GM20431 (cell line): ENCODE data around the gene FMO1.
"Not testable (repeated sequence)": the region's sequence is repeated elsewhere in the genome, so short reads cannot be mapped to it uniquely, and the experiment has no call there.

ENCODE experiments used
- in situ Hi-C: fragments of 300-500 bp; cut with MseI, MboI; formaldehyde crosslinking; loops from one replicate; pipeline ENCODE4 v1.15.0; 2020; ENCODE audit warnings: low sequenced_read_pairs; ENCODE audit not compliant: unreplicated experiment

FMO1 gene

GRCh38 chr1:171248302-171248701 is at the start of gene FMO1:
TSS of gene FMO1 (plus strand) at chr1:171248494. CDS start at chr1:171258088, 9,594 bp downstream.
- in situ Hi-C loops: no loop called here

- in situ Hi-C loops: no loop called here
Observed at GRCh38 chr1:171204296-171204695, 44.0 kb upstream of the FMO1 start.

GRCh38 chr1:171206204-171206977 is 41.9 kb upstream of the FMO1 start:
- in situ Hi-C loops: no loop called here

- in situ Hi-C loops: no loop called here
Observed at GRCh38 chr1:171206978-171207355, 41.3 kb upstream of the FMO1 start.

- in situ Hi-C loops: no loop called here
Observed at GRCh38 chr1:171207377-171207776, 40.9 kb upstream of the FMO1 start.

- in situ Hi-C loops: no loop called here
Observed at GRCh38 chr1:171210355-171210754, 37.9 kb upstream of the FMO1 start.

- in situ Hi-C loops: no loop called here
Observed at GRCh38 chr1:171212607-171213351, 35.5 kb upstream of the FMO1 start.

- in situ Hi-C loops: no loop called here
Observed at GRCh38 chr1:171213559-171214454, 34.5 kb upstream of the FMO1 start.

- in situ Hi-C loops: no loop called here
Observed at GRCh38 chr1:171217658-171218443, 30.4 kb upstream of the FMO1 start.

GRCh38 chr1:171218661-171219060 is 29.6 kb upstream of the FMO1 start:
- in situ Hi-C loops: no loop called here

GRCh38 chr1:171219346-171220080 is 28.8 kb upstream of the FMO1 start:
- in situ Hi-C loops: no loop called here

GRCh38 chr1:171220081-171220420 is 28.2 kb upstream of the FMO1 start:
- in situ Hi-C loops: no loop called here

- in situ Hi-C loops: no loop called here
Observed at GRCh38 chr1:171220581-171221054, 27.7 kb upstream of the FMO1 start.

- in situ Hi-C loops: no loop called here
Observed at GRCh38 chr1:171221665-171222591, 26.4 kb upstream of the FMO1 start.

GRCh38 chr1:171222936-171223335 is 25.4 kb upstream of the FMO1 start:
- in situ Hi-C loops: no loop called here

GRCh38 chr1:171224257-171224656 is 24.0 kb upstream of the FMO1 start:
- in situ Hi-C loops: not testable (repeated sequence)

- in situ Hi-C loops: no loop called here
Observed at GRCh38 chr1:171226747-171227370, 21.4 kb upstream of the FMO1 start.

GRCh38 chr1:171231326-171231725 is 17.0 kb upstream of the FMO1 start:
- in situ Hi-C loops: no loop called here
